ENCODE measurements around the gene CBFB.

DNA sequence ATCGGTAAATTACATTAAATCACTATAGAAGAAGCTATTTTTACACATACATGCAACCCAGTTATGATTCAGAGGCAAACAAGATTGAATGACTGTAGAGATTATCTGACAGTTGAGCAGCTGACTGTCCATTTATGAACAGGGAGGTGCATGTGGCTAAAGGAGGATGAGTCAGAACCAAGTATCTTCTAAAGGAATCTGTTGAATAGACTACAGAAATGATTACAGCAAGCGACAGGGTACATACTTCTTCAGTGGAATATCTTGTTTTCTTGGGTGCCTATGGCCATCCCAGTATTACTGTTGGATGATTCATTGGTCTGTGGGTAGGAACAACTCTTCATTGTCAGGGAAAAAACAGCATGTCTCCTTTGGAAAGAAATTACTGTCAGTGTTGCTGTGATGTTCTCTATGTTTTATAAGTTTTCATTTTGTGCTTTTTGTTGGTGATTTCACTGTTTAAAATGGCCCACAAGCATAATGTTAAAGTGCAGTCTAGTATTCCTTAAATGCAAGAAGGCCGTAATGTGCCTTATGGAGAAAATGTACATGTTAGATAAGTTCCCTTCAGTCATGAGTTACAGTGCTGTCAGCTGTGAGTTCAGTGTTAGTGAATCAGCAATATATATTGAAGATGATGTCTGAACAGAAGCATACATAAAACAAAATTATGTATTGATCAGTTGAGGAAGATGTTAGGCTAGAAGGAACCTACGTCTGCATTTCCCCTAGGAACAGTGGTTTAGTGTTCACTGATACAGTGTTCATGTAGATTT lies 27.0 kb downstream of the CBFB start:
- no peak for TF ChIP-seq CTCF (IDR thresholded peaks at IDR 0.05)
- no peak for TF ChIP-seq POLR2A (IDR thresholded peaks at IDR 0.05)

Data from breast epithelium (tissue), 3 donors.